Measurements from ENCODE around the gene TERT.
A peak's percentile ranks its signal among the peaks of the same experiment; 100 is the strongest.
"Not testable (repeated sequence)": the region's sequence is repeated elsewhere in the genome, so short reads cannot be mapped to it uniquely, and the experiment has no call there.

The TERT gene

DNA sequence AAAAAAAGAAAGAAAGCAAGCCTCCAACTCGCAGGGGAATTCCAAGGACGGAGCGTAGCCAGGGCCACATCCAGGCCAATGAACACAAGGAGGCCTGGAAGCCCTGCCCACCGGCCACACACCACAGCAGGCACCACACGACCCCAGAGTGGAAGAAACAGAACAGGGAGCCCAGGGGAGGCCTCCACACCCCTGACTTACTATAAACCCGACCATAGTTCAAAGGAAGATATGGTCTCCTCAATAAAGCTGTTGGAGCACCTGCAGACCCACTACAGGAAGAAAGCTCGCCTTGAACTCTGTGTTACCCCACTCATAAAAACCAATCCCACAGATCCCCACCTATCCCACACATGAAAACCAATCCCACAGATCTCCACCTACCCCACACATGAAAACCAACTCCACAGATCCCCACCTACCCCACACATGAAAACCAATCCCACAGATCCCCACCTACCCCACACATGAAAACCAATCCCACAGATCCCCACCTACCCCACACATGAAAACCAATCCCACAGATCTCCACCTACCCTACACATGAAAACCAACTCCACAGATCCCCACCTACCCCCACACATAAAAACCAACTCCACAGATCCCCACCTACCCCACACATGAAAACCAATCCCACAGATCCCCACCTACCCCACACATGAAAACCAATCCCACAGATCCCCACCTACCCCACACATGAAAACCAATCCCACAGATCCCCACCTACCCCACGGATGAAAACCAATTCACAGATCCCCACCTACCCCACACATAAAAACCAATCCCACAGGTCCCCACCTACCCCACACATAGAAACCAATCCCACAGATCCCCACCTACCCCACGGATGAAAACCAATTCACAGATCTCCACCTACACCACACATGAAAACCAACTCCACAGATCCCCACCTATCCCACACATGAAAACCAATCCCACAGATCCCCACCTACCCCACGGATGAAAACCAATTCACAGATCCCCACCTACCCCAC, 19.2 kb downstream of the TERT start:
- not testable (repeated sequence) for H3K9me3 Mint-ChIP-seq; H3K27ac Mint-ChIP-seq; ATAC-seq; H3K4me1 Mint-ChIP-seq; H3K27me3 Mint-ChIP-seq; H3K4me3 Mint-ChIP-seq; DNase-seq; H3K36me3 Mint-ChIP-seq (ENCODE audit: low read depth)

DNA sequence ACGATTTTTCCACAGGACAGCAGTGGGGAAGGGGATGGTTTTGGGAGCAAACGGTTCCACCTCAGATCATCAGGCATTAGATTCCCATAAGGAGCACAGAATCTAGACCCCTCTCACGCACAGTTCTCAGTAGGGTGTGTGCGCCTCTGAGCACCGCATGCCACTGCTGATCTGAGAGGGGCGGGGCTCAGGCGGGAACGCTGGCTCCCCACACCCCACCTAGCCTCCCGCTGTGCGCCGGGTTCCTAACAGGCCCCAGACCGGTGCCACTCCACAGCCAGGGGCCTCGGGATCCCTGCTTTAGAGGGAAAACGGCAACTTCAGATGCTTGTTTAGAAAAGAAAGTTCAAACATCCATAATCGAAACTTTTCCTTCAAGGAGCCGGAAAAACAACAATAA, 20.4 kb downstream of the TERT start:
- H3K27me3 Mint-ChIP-seq, result no peaks in the 10 kb centered on the region
- no peak overlapping the region for H3K4me3 Mint-ChIP-seq
- peaks cover 12% of the 10 kb centered on the region for H3K36me3 Mint-ChIP-seq (ENCODE audit: low read depth)
- ATAC-seq, result no peak
- H3K4me1 Mint-ChIP-seq, result peaks cover 3% of the 10 kb centered on the region
- no peak overlapping the region for H3K27ac Mint-ChIP-seq
- no peaks in the 10 kb centered on the region for H3K9me3 Mint-ChIP-seq
- DNase-seq, result no peak

DNA sequence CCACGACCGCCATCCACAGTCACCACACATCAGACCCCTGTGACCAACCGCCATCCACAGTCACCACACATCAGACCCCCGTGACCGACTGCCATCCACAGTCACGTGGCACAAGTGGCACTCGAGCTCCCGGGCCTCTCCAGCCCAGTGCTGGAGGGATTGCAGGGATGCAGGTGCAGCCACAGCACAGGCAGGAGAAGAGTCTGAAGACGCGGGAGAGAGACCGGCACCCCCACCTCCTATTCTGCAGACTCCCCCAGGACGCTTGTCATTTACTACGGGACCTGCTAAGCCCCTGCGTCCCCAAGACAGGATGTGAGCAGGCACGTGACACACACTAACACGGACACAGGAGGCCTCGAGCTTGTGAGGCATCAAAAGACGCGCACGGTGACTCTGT, 21.1 kb downstream of the TERT start:
- Mint-ChIP-seq H3K4me1 (peaks cover 9% of the 10 kb centered on the region), H3K27me3 (no peaks in the 10 kb centered on the region), H3K4me3 (no peak overlapping the region), H3K36me3 (ENCODE audit: low read depth) (peaks cover 11% of the 10 kb centered on the region), H3K27ac (no peak overlapping the region), H3K9me3 (no peaks in the 10 kb centered on the region)
- ATAC-seq, result no peak
- no peak for DNase-seq

DNA sequence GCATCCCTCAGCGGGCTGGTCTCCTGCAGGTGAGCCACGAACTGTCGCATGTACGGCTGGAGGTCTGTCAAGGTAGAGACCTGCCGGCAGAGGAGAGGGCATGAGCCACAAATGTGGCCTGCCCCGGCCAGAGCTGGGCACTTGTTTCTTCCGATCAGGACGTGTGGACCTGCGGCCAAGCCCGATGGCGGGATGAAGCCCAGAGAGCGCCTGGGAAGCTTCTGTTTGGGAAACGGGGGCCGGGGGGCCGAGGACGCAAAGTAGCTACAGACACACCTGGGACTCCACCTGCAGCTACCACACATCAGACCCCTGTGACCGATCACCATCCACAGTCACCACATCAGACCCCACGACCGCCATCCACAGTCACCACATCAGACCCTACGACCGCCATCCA, 22.7 kb downstream of the TERT start:
- Mint-ChIP-seq H3K27ac (no peak overlapping the region), H3K36me3 (ENCODE audit: low read depth) (peaks cover 8% of the 10 kb centered on the region), H3K4me1 (peaks cover 17% of the 10 kb centered on the region), H3K9me3 (no peaks in the 10 kb centered on the region), H3K27me3 (no peaks in the 10 kb centered on the region), H3K4me3 (no peak overlapping the region)
- no peak for ATAC-seq
- no peak for DNase-seq

DNA sequence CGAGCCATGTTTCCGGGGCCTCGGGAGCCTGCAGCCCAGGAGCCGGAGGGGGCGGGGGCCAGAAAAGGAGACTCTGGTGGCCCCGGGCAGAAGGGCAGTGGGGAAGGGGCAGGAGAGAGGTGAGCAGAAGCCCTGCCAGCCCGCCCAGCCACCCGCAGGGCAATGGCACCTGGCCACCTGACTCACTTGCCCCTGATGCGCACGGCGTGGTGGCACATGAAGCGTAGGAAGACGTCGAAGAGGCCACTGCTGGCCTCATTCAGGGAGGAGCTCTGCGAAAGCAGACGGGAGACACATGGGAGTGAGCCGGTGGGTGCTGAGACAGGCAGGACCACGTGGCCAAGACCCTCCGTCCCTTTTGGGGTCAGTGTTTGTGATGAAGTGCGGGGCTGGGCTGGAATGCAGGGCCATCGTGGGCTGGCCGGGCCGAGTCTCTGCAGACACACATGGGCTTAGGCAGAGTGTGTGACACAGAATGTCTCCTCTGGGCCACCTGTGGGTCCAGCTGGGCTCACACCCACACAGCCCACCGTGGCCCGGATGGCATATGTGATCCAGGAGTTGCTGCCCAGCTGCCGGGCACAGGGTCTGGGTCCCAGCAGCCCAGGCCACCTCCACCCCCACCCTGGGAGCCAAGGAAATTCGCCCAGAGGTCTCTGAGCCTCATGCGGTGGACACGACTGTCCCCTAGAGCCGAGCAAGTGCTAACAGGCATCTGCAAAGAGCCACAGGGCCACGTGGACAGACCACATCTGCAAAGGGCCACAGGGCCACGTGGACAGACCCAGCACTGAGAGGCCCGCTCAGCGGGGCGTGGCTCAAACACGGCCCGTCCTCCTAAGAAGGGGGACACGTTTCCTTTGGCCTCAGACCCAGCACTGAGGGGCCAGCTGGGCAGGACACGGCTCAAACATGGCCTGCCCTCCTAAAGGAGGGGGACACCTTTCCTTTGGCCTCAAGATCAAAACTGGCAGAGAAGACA, 23.6 kb downstream of the TERT start:
- Mint-ChIP-seq H3K4me1 (peaks cover 17% of the 10 kb centered on the region), H3K36me3 (ENCODE audit: low read depth) (peaks cover 15% of the 10 kb centered on the region), H3K27ac (no peak overlapping the region), H3K4me3 (no peak overlapping the region), H3K9me3 (no peaks in the 10 kb centered on the region), H3K27me3 (no peaks in the 10 kb centered on the region)
- DNase-seq, result no peak
- no peak for ATAC-seq

DNA sequence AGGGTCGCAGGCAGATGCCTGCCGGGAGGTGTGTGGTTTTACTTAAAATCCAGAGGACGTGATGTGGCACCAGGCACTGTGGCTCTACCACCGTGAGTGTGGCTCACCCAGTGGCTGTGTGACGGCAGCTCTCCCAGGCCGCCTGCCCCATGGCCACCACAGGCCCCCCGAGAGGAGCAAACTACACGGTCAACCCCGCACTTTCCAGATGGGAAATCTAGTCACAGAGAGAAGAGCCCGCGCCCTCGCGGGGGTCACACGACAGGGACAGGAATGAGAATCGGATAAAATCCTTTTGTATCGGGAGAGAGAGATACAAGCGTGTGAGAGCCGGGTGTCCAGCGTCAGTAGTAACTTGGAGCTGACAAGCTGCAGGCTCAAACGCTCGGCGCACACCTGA, 24.4 kb downstream of the TERT start:
- no peaks in the 10 kb centered on the region for H3K9me3 Mint-ChIP-seq
- H3K27me3 Mint-ChIP-seq, result no peaks in the 10 kb centered on the region
- ATAC-seq, result no peak
- DNase-seq, result no peak
- no peak overlapping the region for H3K4me3 Mint-ChIP-seq
- peaks cover 17% of the 10 kb centered on the region for H3K4me1 Mint-ChIP-seq
- H3K36me3 Mint-ChIP-seq (ENCODE audit: low read depth), result peaks cover 15% of the 10 kb centered on the region
- H3K27ac Mint-ChIP-seq, result no peak overlapping the region

DNA sequence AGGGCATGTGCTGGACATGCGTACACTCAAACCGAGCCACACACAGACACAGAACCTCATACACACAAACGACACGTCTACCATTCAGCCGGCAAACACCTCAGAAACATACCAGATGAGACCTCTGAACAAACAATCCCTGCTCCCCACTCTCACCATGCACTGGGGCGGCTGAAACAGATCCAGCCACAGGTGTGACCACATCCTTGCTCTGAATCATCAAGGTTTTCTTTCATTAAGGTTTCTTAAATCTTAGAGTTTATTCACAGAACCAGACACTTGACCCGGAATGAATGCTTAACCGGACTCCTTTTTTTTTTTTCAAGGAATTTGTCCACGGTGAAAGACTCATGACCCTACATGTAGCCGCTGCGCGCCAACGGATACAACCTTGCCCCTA, 26.2 kb downstream of the TERT start:
- H3K36me3 Mint-ChIP-seq (ENCODE audit: low read depth), result peaks cover 15% of the 10 kb centered on the region
- H3K9me3 Mint-ChIP-seq, result no peaks in the 10 kb centered on the region
- H3K27me3 Mint-ChIP-seq, result no peaks in the 10 kb centered on the region
- no peak overlapping the region for H3K4me3 Mint-ChIP-seq
- H3K4me1 Mint-ChIP-seq, result peaks cover 15% of the 10 kb centered on the region
- no peak overlapping the region for H3K27ac Mint-ChIP-seq
- ATAC-seq, result peak; percentile 63
- peak; percentile 34 for DNase-seq

DNA sequence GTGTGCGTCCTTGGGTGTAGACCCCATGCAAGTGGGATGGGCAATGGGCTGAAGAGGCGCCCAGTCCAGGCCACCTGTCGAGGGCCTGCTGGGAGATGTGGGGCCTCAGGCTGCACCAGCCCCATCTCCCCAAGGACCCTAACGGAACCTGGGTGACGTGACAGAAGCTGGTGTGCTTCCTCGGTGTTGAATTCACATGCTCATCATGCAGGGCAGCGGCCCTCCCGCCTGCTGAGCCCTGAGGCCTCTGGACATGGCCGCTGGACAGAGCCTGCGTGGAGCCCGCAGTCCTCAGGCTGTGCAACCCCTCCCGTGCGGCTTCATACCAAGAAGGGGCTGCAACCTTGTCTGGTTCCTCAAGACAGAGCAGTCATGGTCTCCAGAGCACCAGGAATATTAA, 26.8 kb downstream of the TERT start:
- Mint-ChIP-seq H3K4me3 (no peak overlapping the region), H3K27me3 (no peaks in the 10 kb centered on the region), H3K9me3 (no peaks in the 10 kb centered on the region), H3K27ac (no peak overlapping the region), H3K4me1 (peaks cover 15% of the 10 kb centered on the region), H3K36me3 (ENCODE audit: low read depth) (peaks cover 15% of the 10 kb centered on the region)
- no peak for ATAC-seq
- no peak for DNase-seq

DNA sequence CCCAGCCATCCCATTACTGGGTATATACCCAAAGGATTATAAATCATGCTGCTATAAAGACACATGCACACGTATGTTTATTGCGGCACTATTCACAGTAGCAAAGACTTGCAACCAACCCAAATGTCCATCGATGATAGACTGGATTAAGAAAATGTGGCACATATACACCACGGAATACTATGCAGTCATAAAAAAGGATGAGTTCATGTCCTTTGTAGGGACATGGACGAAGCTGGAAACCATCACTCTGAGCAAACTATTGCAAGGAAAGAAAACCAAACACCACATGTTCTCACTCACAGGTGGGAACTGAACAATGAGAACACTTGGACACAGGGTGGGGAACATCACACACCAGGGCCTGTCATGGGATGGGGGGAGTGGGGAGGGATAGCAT, 27.4 kb downstream of the TERT start:
- H3K27me3 Mint-ChIP-seq, ATAC-seq, H3K9me3 Mint-ChIP-seq, H3K27ac Mint-ChIP-seq, DNase-seq, H3K4me3 Mint-ChIP-seq: not testable (repeated sequence)
- Mint-ChIP-seq H3K36me3 (ENCODE audit: low read depth) (peaks cover 18% of the 10 kb centered on the region), H3K4me1 (peaks cover 15% of the 10 kb centered on the region)

DNA sequence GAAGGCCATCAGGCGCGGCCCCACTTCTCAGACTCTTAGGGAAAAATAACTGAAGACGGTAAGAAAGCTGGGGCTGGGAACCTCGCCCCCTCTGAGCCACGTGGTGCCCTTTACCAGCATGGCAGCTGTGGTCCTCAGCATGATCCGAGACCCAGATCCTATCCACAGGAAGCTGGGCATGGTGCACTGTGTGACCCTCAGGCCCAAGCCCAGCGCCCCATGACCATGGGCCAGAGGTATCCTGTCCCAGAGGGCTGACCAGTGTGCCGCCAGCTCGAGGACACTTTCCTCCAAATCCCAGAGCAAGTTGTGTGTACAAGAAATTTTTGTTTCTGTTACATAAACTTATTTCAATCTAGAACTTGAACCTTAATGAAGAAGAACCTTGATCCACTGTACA, 28.1 kb downstream of the TERT start:
- H3K4me3 Mint-ChIP-seq, result no peak overlapping the region
- H3K36me3 Mint-ChIP-seq (ENCODE audit: low read depth), result peaks cover 23% of the 10 kb centered on the region

DNA sequence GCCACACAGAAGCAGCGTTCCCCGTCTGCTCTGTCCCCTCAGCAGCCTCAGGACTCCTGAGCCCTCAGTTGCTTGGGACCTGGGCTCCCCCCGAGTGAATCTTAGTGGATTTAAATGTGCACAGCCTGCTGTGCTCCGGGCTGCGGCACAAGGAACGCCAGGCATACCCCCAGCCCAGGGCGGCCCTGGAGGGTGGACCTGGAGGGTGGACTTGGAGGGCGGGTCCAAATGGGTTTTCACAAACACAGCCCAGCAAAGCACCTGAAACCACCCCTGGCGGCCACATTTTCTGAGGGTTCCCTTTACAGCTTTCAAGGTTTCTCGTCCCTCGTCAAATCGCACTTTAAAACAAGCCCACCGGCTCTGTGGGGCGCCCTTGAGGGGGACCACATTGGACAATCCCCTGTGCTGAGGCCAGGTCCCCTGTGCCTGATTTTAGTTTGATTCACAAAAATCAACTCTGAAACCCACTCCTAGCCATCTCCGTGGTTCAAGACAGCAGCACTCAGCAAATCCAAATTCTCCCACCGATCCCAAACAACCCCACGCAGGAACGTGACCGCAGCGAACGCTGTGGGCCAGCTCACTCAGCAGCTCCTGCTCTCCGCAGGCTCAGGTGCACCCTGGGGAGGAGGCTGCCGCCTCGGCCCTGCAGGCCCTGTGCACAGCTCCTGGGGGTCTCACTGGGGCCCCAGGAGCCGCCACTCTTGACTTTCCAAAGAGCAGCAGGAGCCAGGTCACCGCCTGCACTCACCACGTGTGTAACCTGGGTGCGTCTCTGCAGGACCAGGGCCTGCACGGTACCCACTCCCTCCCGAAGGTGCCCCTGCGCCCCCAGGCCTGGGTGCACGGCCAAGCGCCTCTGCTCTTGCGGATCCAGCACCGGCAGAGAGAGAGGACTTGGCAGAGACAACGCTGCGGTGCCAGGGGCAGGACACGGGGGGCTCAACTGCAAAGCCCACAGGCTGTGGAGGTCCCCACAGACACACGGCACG, 29.1 kb downstream of the TERT start:
- H3K4me1 Mint-ChIP-seq, result peaks cover 15% of the 10 kb centered on the region
- H3K36me3 Mint-ChIP-seq (ENCODE audit: low read depth), result peaks cover 25% of the 10 kb centered on the region
- DNase-seq, result no peak
- ATAC-seq, result no peak
- no peak overlapping the region for H3K27ac Mint-ChIP-seq
- H3K9me3 Mint-ChIP-seq, result no peaks in the 10 kb centered on the region
- H3K27me3 Mint-ChIP-seq, result no peaks in the 10 kb centered on the region
- no peak overlapping the region for H3K4me3 Mint-ChIP-seq

More for the DNA sequence above, 28.1 kb downstream of the TERT start:
- no peak overlapping the region for H3K27ac Mint-ChIP-seq
- no peak for DNase-seq
- ATAC-seq, result no peak
- no peaks in the 10 kb centered on the region for H3K27me3 Mint-ChIP-seq
- peaks cover 15% of the 10 kb centered on the region for H3K4me1 Mint-ChIP-seq
- H3K9me3 Mint-ChIP-seq, result no peaks in the 10 kb centered on the region

DNA sequence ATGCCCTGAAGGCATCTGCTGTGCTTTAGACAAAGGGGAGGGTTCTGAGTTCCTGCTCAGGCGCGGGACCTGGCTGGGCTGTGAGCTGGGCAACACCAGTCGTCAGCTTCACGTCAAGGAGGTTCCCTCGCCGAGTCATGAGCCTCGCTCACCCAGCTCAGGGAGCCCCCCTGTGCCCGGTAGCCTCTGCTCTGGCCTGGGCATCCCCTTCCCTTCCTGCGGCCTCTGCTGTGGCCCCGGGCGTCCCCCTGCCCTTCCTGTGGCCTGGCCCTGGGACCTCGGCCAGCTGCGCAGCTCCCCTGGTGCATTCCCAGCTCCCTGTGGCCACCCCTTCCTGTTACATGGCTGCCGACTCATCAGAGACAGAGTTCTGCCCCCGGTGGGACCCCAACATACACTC, 29.8 kb downstream of the TERT start:
- Mint-ChIP-seq H3K4me1 (peaks cover 15% of the 10 kb centered on the region), H3K27ac (no peak overlapping the region), H3K36me3 (ENCODE audit: low read depth) (peaks cover 22% of the 10 kb centered on the region), H3K4me3 (no peak overlapping the region), H3K27me3 (no peaks in the 10 kb centered on the region), H3K9me3 (no peaks in the 10 kb centered on the region)
- DNase-seq (no peak), ATAC-seq (no peak)

DNA sequence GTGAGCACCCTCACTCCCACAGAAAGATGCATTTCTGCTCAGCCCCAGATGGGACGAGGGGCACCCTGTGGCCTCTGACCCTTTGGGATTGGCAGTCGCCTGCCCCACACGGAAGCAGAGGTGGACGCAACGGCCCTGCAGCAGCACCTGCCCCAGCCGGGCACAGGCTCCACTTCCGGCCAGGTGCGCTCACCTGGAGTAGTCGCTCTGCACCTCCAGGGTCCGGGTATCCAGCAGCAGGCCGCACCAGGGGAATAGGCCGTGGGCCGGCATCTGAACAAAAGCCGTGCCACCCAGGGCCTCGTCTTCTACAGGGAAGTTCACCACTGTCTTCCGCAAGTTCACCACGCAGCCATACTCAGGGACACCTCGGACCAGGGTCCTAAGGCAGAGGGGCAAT, 30.7 kb downstream of the TERT start:
- DNase-seq, result no peak
- Mint-ChIP-seq H3K4me3 (no peak overlapping the region), H3K27ac (no peak overlapping the region), H3K4me1 (peaks cover 12% of the 10 kb centered on the region), H3K9me3 (no peaks in the 10 kb centered on the region), H3K27me3 (no peaks in the 10 kb centered on the region), H3K36me3 (ENCODE audit: low read depth) (peaks cover 22% of the 10 kb centered on the region)
- ATAC-seq, result no peak

DNA sequence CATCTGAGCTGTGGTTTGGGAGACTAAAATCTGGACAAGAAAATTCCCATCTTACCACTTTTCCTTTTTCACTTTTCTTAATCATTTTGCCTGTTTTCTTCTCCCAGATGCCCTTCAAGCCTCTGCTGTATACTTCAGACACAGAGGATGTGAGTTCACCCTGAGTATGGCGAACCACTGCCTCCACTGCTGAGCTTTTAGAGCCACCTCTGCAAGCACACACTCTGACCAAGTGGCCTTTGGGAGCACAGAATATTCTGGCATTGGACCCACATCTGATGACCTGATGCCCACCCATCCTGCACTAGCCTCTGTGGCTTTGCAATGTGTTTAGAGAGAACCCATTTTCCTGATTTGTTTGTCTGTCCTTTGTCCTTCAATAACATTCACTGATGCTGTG, 32.5 kb downstream of the TERT start:
- no peak overlapping the region for H3K4me3 Mint-ChIP-seq

More for the DNA sequence above, 32.5 kb downstream of the TERT start:
- Mint-ChIP-seq H3K27me3 (no peaks in the 10 kb centered on the region), H3K36me3 (ENCODE audit: low read depth) (peaks cover 20% of the 10 kb centered on the region), H3K27ac (no peak overlapping the region), H3K4me1 (no peaks in the 10 kb centered on the region), H3K9me3 (no peaks in the 10 kb centered on the region)
- DNase-seq (no peak), ATAC-seq (no peak)

Measured in activated naive CD8-positive, alpha-beta T cell treated with anti-CD3 and anti-CD28 coated beads, Interleukin-2, amount 50 U/mL, for 24 hours (primary cell).